Ovary (tissue), 3 donors: ENCODE results near the gene EDNRA.

Experiments
- POLR2A ChIP-seq: fragments of 450-650 bp; IDR thresholded peaks from one replicate; pipeline ENCODE4 v1.6.1; 2017; ENCODE audit warnings: antibody characterized with exemption, mild to moderate bottlenecking, moderate library complexity
- TF ChIP-seq, protein P1 (sequence below), 3 donors: fragments of 450-650 bp in 2 of 3; fragments of 200-600 bp in 1 of 3; IDR thresholded peaks; one replicate each; pipeline versions ENCODE4 v1.5.1 to v1.8.0; 2016 to 2022; ENCODE audit warnings: antibody characterized with exemption in 3 of 3, mild to moderate bottlenecking in 1 of 3
- donor health status: DM: no; HTN: no; CAD: no.

DNA sequence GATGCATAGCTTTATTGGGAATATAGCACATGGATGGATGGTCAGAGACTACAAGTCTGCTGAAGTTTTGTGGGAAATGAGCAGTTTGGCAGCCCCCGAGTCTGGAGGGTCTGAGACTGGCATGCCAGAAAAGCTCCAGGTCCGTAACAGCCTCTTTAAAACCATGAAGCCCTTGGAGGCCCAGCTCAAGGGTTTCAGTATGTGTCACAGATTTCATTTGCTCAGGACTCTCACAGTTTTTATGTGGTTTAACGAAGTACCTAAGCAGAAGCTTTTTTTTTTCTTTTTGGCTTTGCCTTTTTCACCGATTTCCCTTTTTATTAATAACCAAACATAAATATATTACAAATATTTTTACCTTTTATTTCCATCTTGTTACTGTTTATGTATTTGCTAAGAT lies 105.7 kb downstream of the EDNRA start:
- no peak for TF ChIP-seq POLR2A
- TF ChIP-seq, protein P1, sequence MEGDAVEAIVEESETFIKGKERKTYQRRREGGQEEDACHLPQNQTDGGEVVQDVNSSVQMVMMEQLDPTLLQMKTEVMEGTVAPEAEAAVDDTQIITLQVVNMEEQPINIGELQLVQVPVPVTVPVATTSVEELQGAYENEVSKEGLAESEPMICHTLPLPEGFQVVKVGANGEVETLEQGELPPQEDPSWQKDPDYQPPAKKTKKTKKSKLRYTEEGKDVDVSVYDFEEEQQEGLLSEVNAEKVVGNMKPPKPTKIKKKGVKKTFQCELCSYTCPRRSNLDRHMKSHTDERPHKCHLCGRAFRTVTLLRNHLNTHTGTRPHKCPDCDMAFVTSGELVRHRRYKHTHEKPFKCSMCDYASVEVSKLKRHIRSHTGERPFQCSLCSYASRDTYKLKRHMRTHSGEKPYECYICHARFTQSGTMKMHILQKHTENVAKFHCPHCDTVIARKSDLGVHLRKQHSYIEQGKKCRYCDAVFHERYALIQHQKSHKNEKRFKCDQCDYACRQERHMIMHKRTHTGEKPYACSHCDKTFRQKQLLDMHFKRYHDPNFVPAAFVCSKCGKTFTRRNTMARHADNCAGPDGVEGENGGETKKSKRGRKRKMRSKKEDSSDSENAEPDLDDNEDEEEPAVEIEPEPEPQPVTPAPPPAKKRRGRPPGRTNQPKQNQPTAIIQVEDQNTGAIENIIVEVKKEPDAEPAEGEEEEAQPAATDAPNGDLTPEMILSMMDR (IDR thresholded peaks at IDR 0.05) = no peak
